Stimulated activated CD8-positive, alpha-beta memory T cell treated with anti-CD3 and anti-CD28 coated beads, Interleukin-4, amount 100 ng/mL, for 48 hours (primary cell): ENCODE data around the gene ZDHHC3.

Experiments
- DNase-seq: peaks from one replicate; pipeline ENCODE4 v3.0.0-alpha.2; 2020

Gene ZDHHC3

DNA sequence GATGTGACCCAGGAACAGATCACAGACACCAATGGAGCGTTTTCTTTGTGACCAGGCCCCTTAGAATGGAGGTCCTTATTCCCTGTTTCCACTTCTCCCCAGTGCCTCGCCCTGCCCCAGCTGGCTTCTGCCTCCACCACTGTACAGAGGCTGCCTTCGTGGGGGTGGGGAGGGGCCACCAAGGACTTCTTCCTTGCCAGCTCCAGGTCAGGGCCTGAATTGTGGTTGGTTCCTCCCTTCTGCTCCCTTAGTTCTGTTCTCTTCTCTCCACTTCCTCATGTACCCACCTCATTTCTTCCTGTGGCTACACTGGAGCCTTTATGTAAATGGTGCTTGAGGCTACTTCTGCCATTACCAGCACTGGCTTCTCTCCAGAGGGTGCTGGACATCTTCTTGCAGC is 85.1 kb downstream of the ZDHHC3 start:
- DNase-seq, result no peak

DNA sequence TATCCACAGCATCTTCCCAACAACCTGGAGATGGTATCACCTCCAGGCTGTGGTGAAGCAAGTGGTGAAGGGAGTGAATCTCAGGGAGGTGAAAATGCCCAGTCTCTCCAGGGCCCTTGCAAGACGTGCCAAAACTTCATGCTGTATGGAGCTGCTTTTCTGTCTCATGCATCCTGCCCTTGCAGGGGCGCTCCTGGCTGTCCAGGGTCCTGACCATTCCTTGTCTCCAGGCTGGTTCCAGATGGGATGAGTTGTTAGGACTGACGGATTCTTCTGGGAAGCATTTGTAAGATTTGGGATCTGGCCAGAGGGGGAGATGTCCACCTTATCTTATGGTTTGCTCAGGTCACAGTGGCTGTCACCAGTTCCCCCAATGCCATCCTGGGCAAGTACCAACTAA is 85.7 kb downstream of the ZDHHC3 start:
- DNase-seq, result no peak

GRCh38 chr3:44887101-44887500 is 88.9 kb downstream of the ZDHHC3 start:
- no peak for DNase-seq

DNA sequence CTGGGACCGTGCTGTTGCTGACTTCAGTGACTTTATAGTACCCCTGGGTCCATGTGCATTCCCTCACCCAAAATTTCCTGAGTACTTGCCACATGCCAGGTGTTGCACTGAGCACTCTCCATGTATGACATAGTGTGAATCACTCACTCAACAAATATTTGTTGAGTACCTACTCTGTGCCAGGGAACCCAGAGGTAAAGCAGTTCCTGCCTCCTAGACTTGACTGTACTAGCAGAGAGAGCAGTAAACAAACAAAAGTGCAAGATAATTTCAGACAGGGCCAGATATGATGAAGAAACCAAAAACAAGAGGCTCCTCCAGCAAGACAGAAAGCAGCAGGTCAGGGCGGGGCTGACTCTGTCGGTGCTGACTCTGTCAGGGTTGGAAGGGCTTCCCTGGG is 89.4 kb downstream of the ZDHHC3 start:
- no peak for DNase-seq

DNA sequence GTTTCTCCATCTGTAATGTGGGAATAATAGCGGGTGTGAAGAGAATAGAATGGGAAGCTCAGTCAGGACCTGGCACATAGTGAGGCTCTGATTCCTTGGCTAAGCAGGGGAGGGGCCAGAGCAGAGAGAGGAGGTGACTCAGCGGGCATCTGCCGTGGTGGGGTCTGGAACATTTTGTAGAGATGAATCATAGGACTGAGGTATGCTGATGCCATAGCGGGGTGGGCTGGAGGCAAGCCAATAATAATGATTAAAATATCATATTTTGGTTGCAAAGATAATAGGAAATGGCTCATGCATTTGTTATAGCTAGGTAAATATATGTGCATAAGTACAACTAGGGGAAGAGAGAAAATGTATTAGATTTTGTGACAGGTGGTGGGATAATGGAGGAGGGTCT is 90.4 kb downstream of the ZDHHC3 start:
- no peak for DNase-seq

DNA sequence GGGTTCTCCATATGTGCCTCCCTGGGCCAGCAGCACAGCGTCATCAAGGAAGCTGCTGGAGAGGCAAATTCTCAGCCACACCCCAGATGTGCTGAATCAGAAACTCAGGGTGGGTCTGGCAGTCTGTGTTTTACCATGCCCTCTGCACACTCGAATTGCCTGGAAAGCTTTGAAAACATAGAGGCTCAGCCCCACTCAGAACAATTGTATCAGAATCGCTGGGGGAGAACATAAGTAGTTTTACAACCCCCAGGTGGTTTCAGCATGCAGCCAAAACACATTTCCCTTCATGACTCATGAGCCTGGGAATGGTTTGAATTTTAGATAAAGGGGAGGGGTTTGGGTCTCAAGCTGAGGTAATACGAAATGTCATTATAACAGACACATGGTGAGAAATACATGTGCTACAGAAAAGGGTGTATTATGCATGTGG is 92.0 kb downstream of the ZDHHC3 start:
- DNase-seq, result no peak

GRCh38 chr3:44883213-44883955 is 92.6 kb downstream of the ZDHHC3 start:
- no peak for DNase-seq

GRCh38 chr3:44880284-44880683 is 95.7 kb downstream of the ZDHHC3 start:
- no peak for DNase-seq

DNA sequence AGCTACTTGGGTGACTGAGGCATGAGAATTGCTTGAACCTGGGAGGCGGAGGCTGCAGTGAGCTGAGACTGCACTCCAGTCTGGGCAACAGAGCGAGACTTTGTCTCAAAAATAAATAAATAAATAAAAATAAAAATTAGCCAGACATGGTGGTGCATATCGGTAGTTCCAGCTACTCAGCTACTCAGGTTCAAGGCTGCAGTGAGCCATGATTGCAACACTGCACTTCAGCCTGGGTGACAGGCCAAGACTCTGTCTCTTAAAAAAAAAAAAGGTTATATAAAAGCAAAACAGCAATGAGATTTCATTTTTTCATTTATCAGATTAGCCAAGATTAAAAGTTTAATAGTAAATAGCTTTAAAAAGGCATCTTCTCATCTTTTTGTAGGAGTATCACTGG is 98.6 kb downstream of the ZDHHC3 start:
- no peak for DNase-seq

DNA sequence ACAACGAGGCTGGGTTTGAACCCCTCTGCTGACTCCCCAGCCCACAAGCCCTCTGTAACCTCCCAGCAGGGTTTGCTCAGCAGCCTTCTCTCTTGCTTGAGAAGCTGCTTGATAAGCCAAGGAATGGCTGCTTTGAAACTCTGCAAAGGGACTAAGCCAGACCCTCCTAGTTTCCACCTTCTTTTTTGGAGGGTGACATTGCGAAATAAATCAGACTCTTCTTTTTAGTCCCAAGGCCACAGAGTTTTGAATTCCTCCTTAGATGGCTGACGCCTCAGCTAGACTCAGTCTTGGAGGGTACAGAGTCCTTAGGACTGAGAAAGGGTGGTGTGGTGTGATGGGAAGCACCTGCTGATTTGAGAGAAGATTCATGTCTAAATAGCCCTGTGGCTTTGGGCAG is 100.4 kb downstream of the ZDHHC3 start:
- DNase-seq, result no peak
